IMR-90 (cell line): ENCODE results near the gene RYR2.

Experiments
- POLR2A ChIP-seq: IDR thresholded peaks from 2 replicates; pipeline ENCODE4 v1.6.1; 2012; ENCODE audit warnings: mild to moderate bottlenecking, low read depth, low read length
- TF ChIP-seq, protein P1 (sequence below): conservative IDR thresholded peaks from 2 replicates; pipeline ENCODE4 v1.5.1; 2012; ENCODE audit warnings: mild to moderate bottlenecking, low read depth, low read length, improper control_type of control experiment

DNA sequence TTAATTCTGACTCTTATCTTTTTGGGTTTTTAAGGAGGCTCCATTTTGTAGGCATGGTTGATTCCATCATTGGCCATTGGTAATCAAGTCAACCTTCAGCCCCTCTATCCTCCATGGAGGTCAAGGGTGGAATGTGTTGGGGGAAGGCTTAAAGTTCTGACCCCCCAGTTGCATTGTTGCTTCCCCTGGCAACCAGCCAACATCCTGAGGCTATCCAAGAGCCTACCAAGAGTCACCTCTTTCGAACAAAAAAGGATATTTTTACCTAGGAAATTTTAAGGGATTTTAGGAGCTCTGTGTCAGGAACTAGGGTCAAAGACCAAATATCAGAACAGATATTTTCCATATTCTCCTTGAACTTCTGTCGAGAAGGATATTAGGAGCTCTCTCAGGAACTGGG, 251.8 kb downstream of the RYR2 start:
- TF ChIP-seq POLR2A: no peak
- TF ChIP-seq, protein P1, sequence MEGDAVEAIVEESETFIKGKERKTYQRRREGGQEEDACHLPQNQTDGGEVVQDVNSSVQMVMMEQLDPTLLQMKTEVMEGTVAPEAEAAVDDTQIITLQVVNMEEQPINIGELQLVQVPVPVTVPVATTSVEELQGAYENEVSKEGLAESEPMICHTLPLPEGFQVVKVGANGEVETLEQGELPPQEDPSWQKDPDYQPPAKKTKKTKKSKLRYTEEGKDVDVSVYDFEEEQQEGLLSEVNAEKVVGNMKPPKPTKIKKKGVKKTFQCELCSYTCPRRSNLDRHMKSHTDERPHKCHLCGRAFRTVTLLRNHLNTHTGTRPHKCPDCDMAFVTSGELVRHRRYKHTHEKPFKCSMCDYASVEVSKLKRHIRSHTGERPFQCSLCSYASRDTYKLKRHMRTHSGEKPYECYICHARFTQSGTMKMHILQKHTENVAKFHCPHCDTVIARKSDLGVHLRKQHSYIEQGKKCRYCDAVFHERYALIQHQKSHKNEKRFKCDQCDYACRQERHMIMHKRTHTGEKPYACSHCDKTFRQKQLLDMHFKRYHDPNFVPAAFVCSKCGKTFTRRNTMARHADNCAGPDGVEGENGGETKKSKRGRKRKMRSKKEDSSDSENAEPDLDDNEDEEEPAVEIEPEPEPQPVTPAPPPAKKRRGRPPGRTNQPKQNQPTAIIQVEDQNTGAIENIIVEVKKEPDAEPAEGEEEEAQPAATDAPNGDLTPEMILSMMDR: no peak
